ENCODE measurements around the gene SLC13A4.

GRCh38 chr7:135771051-135771450 is 43.1 kb upstream of the SLC13A4 start:
- TF ChIP-seq YY1 (IDR thresholded peaks at IDR 0.05; ENCODE audit: insufficient read depth, insufficient read length) = no peak
- no peak for TF ChIP-seq ZNF274 (IDR thresholded peaks at IDR 0.05; ENCODE audit: low read depth, low read length)
